ENCODE measurements around the gene MKS1.

DNA sequence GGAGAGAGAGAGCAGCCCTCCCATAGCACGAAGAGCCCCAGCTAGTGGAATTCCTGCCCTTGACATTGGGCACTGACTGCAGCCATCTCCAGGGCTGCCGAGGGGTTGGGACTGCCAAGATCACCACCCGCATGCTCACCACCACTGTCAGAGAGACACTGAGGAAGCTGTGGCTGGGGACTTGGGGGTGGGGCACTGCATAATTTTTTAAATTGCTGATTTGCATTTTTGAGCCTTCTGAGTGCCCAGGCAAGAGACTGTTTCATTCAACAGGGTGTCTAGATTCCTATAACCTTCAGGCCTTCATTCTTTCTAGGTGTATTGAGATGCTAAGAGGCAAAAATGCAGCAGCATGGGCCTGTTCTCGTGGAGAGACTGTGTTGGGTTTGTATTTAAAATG, 35.5 kb downstream of the MKS1 start:
- TF ChIP-seq YY1 (IDR thresholded peaks at IDR 0.05; ENCODE audit: extremely low read depth, insufficient replicate concordance, low read depth, low read length) (no peak), SRF (IDR thresholded peaks at IDR 0.05; ENCODE audit: low read depth) (no peak), EZH2phosphoT487 (IDR thresholded peaks at IDR 0.05; ENCODE audit: borderline replicate concordance) (no peak), POLR2AphosphoS5 (IDR thresholded peaks at IDR 0.05; ENCODE audit: low read depth, low read length) (no peak), TCF7L2 (IDR thresholded peaks at IDR 0.05; ENCODE audit: borderline replicate concordance, extremely low read depth, insufficient read depth, insufficient read length) (no peak), SIN3A (IDR thresholded peaks at IDR 0.05; ENCODE audit: low read depth) (no peak), ZNF274 (IDR thresholded peaks at IDR 0.05; ENCODE audit: low read depth, low read length) (no peak), RAD21 (IDR thresholded peaks at IDR 0.05; ENCODE audit: low read depth) (no peak), FOSL1 (IDR thresholded peaks at IDR 0.05; ENCODE audit: low read depth) (no peak)
- TF ChIP-seq, protein P1, sequence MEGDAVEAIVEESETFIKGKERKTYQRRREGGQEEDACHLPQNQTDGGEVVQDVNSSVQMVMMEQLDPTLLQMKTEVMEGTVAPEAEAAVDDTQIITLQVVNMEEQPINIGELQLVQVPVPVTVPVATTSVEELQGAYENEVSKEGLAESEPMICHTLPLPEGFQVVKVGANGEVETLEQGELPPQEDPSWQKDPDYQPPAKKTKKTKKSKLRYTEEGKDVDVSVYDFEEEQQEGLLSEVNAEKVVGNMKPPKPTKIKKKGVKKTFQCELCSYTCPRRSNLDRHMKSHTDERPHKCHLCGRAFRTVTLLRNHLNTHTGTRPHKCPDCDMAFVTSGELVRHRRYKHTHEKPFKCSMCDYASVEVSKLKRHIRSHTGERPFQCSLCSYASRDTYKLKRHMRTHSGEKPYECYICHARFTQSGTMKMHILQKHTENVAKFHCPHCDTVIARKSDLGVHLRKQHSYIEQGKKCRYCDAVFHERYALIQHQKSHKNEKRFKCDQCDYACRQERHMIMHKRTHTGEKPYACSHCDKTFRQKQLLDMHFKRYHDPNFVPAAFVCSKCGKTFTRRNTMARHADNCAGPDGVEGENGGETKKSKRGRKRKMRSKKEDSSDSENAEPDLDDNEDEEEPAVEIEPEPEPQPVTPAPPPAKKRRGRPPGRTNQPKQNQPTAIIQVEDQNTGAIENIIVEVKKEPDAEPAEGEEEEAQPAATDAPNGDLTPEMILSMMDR (IDR thresholded peaks at IDR 0.05 in 2 of 3, conservative IDR thresholded peaks at IDR 0.05 in 1 of 3; ENCODE audit: borderline replicate concordance in 1 of 3, insufficient read depth in 1 of 3, low read depth in 2 of 3, low read length in 2 of 3) = no peak
- TF ChIP-seq, protein P2, sequence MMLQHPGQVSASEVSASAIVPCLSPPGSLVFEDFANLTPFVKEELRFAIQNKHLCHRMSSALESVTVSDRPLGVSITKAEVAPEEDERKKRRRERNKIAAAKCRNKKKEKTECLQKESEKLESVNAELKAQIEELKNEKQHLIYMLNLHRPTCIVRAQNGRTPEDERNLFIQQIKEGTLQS (IDR thresholded peaks at IDR 0.05) = no peak
- TF ChIP-seq, protein P3, sequence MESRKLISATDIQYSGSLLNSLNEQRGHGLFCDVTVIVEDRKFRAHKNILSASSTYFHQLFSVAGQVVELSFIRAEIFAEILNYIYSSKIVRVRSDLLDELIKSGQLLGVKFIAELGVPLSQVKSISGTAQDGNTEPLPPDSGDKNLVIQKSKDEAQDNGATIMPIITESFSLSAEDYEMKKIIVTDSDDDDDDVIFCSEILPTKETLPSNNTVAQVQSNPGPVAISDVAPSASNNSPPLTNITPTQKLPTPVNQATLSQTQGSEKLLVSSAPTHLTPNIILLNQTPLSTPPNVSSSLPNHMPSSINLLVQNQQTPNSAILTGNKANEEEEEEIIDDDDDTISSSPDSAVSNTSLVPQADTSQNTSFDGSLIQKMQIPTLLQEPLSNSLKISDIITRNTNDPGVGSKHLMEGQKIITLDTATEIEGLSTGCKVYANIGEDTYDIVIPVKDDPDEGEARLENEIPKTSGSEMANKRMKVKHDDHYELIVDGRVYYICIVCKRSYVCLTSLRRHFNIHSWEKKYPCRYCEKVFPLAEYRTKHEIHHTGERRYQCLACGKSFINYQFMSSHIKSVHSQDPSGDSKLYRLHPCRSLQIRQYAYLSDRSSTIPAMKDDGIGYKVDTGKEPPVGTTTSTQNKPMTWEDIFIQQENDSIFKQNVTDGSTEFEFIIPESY (IDR thresholded peaks at IDR 0.05; ENCODE audit: extremely low read depth, insufficient replicate concordance, low read length) = no peak

Data from HCT116 (cell line).